Activated CD4-positive, alpha-beta T cell treated with anti-CD3 and anti-CD28 coated beads for 48 hours (primary cell): Measurements from ENCODE around the gene FAT2.
"Not testable (repeated sequence)": the region's sequence is repeated elsewhere in the genome, so short reads cannot be mapped to it uniquely, and the experiment has no call there.

Source experiments
- DNase-seq: peaks from one replicate; pipeline ENCODE4 v3.0.0-alpha.2; 2020

The FAT2 gene

DNA sequence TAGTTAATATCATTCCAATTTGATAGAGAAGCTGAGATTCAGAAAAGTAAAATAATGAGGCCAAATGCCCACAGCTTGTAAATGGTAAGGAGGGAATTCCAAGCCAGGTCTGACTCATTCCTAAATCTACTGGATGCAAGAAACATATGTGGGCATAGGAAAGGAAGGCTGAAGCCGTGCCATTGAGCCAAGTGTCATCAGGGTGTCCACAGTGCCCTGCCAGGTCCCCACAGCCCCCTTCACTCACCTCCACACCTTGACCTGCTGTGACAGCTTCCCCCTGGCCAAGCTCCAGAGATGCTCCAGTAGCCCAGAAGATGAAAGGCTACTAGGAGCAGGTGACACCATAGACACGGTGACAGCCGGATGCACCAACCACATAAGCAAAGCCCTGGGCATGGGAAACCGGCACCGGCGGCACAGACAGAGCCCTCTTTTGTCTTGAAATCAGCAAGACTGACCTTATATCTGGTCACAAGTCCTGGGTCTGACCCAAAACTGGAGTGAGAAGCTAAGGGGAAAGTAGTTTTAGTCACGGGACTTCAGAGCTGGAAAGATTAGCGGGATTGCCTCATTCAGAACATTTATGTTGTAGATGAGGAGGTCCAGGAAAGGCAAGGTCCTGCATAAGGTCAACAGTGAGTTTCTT, 20.1 kb upstream of the FAT2 start:
- no peak for DNase-seq

DNA sequence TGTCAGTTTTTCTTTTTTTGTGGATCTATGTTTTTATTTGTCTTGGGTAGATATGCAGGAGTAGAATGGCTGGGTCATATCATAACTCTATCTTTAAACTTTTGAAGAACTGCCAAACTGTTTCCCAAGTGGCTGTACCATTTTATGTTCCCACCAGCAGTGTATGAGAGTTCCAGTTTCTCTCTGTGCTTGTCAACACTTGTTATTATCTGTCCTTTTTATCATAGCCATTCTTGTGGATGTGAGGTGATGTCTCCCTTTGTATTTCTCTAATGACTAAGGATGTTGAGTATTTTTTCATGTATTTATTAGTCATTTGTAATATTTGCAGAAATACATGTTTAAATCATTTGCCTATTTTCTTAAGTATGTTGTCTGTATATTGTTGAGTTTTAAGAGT, 17.4 kb upstream of the FAT2 start:
- DNase-seq: no peak

DNA sequence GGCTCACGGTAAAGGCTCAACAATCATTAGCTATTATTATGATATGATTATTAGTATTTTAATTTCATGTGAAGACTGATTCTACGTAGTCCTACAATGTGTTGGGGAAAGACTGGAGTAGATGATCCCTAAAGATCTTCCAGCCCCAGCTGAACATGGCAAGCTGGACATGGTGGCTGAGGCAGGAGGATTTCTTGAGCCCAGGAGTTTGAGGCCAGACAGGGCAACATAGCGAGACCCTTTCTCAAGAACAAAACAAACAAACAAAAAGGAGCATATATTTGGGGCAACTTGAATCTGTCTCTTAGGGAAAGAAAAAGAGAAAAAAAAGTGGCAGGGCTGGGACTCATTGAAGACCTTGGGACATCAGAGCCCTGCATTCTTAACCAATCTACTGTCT, 16.2 kb upstream of the FAT2 start:
- no peak for DNase-seq

- DNase-seq: no peak
Measured at GRCh38 chr5:151605559-151605958, 14.4 kb upstream of the FAT2 start.

- DNase-seq: no peak
Measured at GRCh38 chr5:151602806-151603205, 11.7 kb upstream of the FAT2 start.

- no peak for DNase-seq
Measured at GRCh38 chr5:151601391-151601790, 10.3 kb upstream of the FAT2 start.

DNA sequence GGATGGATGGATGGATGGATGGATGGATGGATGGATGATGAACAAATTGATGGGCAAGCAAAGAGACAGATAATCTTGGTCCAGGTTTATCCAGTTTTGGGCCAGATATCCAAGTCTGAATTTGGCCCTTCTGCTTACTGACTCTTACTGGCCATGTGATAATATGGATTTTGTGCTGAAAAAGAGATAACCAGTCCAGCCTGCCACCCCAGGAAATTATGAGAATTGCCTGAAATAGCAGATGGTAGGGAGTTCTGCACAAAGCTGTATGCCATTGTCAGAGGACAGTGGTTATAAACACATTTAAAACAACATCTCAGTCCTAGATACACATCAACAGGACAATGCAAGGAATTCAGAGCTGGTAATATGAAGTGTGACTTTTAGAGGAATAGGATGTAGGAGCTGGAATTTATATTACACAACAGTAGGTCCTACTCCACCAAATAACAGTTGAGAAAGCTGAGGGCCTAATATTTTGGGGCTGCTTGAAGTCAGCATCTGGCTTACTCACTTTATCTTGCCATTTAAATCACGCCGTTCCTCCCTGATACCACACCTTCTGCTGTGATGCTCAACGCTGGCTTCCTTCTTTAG, 9.0 kb upstream of the FAT2 start:
- no peak for DNase-seq

DNA sequence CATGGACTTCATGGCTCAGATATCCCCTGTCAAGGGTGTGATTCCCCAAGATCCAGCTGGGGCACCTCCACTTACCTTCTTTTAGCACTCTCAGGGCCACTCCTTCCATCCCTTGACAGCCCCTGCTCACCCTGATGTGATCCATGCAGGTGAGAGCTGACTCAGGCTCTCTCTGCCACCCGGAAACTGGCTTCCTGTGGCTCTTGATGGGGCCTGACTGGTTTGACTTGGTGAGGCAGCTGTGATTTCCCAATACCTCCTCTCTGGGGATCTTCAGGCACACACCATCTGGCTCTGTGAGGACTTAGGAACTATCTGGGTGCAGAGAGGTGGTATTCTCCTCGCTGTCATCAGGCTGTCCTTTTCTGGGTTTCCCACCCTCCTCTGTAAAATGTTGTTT, 7.9 kb upstream of the FAT2 start:
- no peak for DNase-seq

- DNase-seq: no peak
Measured at GRCh38 chr5:151598549-151598948, 7.4 kb upstream of the FAT2 start.

DNA sequence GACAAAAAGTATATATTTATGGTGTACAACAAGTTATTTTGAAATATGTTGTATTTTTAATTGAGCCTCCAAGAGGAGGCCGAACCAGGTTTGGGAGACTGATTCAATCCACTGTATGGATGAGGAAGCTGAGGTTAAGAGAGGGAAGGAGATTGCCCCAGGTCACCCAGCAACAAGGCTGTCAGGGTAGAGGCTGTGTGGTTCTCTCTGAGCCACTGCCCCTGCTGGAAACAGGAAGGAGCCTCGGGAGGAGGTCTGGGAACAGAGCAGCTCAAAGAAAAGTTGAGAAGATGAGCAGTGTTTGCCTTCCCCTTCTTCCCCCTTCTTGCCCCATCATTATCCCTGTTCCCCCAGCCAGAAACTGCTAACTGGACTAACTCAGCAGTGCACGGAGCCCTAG, 6.6 kb upstream of the FAT2 start:
- no peak for DNase-seq

GRCh38 chr5:151596828-151597539, 5.9 kb upstream of the FAT2 start:
- DNase-seq: no peak

DNA sequence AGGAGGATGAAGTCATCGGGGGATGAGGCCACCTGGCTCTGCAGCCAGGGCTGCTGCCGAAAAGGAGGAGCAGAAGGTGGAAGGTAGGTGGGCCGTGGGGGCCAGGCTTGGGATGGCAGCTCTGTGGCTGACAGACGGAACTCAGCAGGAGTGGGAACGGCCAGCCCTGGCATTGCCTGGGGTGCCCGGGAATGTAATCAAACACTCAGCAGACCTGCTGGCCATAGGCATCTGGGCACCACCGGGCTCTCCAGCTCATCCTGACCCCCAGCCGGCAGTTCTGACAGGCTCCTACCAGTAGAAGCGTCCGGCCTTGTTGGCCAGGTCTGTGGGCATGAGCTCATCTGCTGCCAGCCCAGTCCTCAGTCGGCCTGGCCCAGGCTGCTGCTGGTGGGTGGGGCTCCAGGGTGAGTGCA, 4.3 kb upstream of the FAT2 start:
- no peak for DNase-seq

- DNase-seq: no peak
Measured at GRCh38 chr5:151592855-151593408, 1.8 kb upstream of the FAT2 start.

GRCh38 chr5:151589878-151590570, 1.1 kb downstream of the FAT2 start:
- no peak for DNase-seq

- no peak for DNase-seq
Measured at GRCh38 chr5:151587796-151588555, 3.2 kb downstream of the FAT2 start.

DNA sequence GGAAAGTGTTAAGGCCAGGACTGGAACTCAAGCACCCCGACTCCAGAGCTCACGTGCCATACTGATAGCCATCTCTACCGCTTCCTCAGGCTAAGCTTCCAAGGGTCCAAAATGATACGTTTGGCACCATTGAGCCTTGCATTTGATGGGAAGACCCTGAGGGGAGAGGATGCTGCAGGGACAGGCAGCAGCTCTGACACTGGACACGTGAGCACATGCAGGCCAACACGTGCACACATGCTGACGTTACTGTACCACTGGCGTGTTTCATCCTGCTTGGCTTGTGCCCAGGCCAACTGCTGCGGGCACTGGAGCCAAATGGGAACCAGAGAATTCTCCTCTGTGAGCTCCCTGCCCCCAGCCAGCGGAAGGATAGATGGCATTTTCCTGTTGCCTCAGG, 5.2 kb downstream of the FAT2 start:
- DNase-seq: no peak

- DNase-seq: not testable (repeated sequence)
Measured at GRCh38 chr5:151585344-151585743, 5.8 kb downstream of the FAT2 start.

DNA sequence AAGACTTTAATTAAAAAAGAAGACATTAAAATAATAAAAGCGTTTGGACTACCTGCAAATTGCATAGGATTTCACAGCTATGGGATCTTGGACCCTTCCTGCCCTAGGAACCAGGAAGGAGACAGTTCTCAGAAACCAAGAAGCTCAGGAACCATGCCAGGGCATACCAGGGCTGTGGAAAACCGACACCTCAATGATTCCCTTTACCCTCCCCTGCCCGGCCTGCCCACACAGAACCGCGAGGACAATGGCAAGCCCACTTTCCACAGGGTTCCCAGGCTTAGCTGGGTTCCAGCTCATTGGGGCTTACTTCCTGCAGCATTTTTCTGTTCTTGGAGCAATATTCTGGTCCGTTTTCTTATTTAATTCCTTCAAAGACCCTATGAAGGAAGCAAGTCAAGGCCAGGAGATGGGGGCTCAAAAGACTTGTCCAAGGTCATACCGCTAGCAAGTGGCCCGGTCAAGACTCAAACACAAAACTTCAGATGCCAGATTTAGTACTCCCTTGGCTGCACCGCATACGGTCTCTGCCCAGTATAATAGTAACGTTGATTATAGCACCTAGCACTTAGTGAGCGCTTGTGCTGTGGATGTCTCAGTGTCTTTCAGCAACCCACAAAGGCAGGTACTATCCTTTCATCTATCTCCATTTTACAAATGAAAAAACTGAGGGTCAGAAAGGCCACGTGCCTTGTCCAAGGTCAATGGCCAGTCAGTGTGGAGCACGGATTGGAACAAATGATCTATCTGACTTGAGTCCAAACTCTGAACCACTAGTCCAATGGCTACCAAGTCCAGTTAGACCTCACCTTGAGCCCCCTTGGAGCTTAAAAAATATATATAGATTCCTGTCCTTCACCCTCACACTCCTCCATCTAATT, 6.8 kb downstream of the FAT2 start:
- no peak for DNase-seq

DNA sequence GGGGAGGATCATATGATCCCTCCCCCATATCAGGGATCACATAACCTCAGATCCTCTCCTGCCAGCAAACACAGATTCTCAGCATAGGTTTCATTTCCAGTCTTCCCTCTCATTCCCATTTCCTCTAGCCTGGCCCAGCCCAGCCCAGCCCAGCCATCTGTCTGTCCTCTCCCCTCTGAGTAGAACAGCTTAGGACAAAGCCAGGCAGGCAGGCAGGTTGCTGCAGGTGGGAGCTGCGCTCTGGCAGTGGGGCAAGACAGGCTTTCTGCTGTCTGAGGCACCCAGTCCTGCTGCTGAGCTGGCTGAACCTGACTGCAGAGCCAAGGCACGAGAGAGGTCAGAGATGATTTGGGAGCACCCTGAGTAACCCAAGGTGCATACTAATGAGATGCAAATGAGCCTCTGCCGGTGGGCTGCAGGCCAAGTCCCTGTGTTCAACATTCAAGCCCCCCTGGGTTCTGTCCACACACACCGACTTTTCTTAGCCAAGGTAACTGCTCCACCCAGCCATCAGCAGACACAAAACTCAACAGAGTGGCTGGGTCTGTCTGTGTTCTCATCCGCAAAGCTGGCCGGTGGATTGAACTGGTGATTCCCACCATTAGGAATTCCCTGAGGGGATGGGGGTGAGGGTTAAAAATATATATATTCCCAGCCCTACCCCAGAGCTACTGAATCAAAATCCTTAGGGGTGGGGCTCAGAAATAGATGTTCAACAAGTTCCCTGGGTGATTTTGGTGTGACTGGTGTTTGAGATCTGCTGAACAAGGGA, 9.1 kb downstream of the FAT2 start:
- no peak for DNase-seq

- DNase-seq: no peak
Measured at GRCh38 chr5:151581347-151581746, 9.8 kb downstream of the FAT2 start.

DNA sequence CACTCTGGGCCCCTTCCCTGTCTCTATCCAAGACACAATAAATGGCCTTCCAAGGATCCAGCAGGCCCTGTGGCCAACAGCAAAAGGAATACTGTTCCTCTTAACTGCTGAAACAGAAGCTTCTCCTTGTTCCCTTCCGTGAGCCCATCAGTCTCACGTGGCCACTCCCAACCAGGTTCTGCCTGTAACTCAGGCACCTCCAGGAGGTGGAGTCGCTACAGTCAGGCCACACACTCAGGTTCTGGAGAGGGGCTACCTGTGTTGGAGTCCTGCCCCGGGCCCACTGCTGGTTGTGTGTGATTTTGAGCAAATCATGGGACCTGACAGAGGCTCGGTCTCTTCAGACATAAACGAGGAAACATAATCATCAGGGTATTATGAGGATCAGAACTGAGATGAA, 10.3 kb downstream of the FAT2 start:
- DNase-seq: no peak
